ENCODE data around the gene FRYL.

- no peak for TF ChIP-seq CTCF (IDR thresholded peaks at IDR 0.05)
- TF ChIP-seq POLR2A (IDR thresholded peaks at IDR 0.05) = no peak
These were observed 208.6 kb downstream of the FRYL start for GRCh38 chr4:48571471-48571870.

Data from lower leg skin (tissue), 3 donors.